Ecto neural progenitor cell (in vitro differentiated cells): ENCODE data around the gene PROC.

Experiments used
- DNase-seq: peaks from one replicate; pipeline ENCODE4 v3.0.0-alpha.2; 2018; ENCODE audit warnings: low spot score

Gene PROC

GRCh38 chr2:127418300-127419111 lies at the start of gene PROC:
Gene PROC (plus strand): TSS chr2:127418427. CDS start chr2:127419943, 1,516 bp downstream.
- DNase-seq, result no peak

- no peak for DNase-seq
Measured at GRCh38 chr2:127370010-127370409, 48.2 kb upstream of the PROC start.

GRCh38 chr2:127371037-127371436 lies 47.2 kb upstream of the PROC start:
- DNase-seq, result no peak

GRCh38 chr2:127373362-127374083 lies 44.7 kb upstream of the PROC start:
- no peak for DNase-seq

- DNase-seq, result no peak
Measured at GRCh38 chr2:127376257-127376656, 42.0 kb upstream of the PROC start.

- DNase-seq, result no peak
Measured at GRCh38 chr2:127377262-127377661, 41.0 kb upstream of the PROC start.

- DNase-seq, result no peak
Measured at GRCh38 chr2:127378720-127379119, 39.5 kb upstream of the PROC start.

- DNase-seq, result no peak
Measured at GRCh38 chr2:127379712-127380355, 38.4 kb upstream of the PROC start.

GRCh38 chr2:127381762-127382161 lies 36.5 kb upstream of the PROC start:
- no peak for DNase-seq

GRCh38 chr2:127382831-127383230 lies 35.4 kb upstream of the PROC start:
- no peak for DNase-seq

- no peak for DNase-seq
Measured at GRCh38 chr2:127384529-127384928, 33.7 kb upstream of the PROC start.

GRCh38 chr2:127386246-127386645 lies 32.0 kb upstream of the PROC start:
- DNase-seq, result no peak

- DNase-seq, result peak; percentile 92
Measured at GRCh38 chr2:127386764-127387654, 31.2 kb upstream of the PROC start.

GRCh38 chr2:127387655-127388422 lies 30.4 kb upstream of the PROC start, which contains the start of gene MAP3K2:
Gene MAP3K2 (minus strand): TSS chr2:127387975. CDS start chr2:127343129, 44,846 bp downstream.
- DNase-seq, result peak; percentile 96

- no peak for DNase-seq
Measured at GRCh38 chr2:127388423-127389164, 29.6 kb upstream of the PROC start.

GRCh38 chr2:127389778-127390435 lies 28.3 kb upstream of the PROC start:
- DNase-seq, result no peak

GRCh38 chr2:127392133-127392827 lies 25.9 kb upstream of the PROC start:
- no peak for DNase-seq

GRCh38 chr2:127392828-127393578 lies 25.2 kb upstream of the PROC start:
- DNase-seq, result no peak
